IMR-90 (cell line): ENCODE data around the gene CYP4F3. TPM values are rescaled to one million over a fixed set of nuclear protein-coding genes. Genes with fewer than 3 reads are reported as not detected.

ENCODE experiments used
- ATAC-seq: fragments of 200-7000 bp; cut with Tn5 transposase; 2 replicates; pipeline ENCODE4 v1.9.1; 2020; ENCODE audit warnings: low read depth, mild to moderate bottlenecking, moderate library complexity
- BruUV-seq: library from RNA; stranded (reverse); fragments of 400-500 nt; replicated peaks from 2 replicates; lab custom pipeline; 2021; lab: Mats Ljungman, UMichigan
- CTCF ChIA-PET: fragments of 300-600 bp; formaldehyde crosslinking; extraction: SDS; loops from one replicate; lab custom pipeline; 2021; ENCODE audit warnings: antibody characterized with exemption; lab: Yijun Ruan, JAX
- POLR2A ChIA-PET: fragments of 300-600 bp; sonication (Branson Sonifier 250); formaldehyde crosslinking; loops from one replicate; lab custom pipeline; 2022; ENCODE audit warnings: antibody characterized with exemption; ENCODE audit not compliant: unreplicated experiment; lab: Charles Lee
- DNase-seq: peaks from one replicate; pipeline ENCODE4 v3.0.0; 2013
- H2AFZ ChIP-seq: replicated peaks from 2 replicates; pipeline ENCODE3; 2013; ENCODE audit warnings: low read length, mild to moderate bottlenecking; ENCODE audit not compliant: poor library complexity
- H2AK5ac ChIP-seq: 2 replicates; pipeline ENCODE4 v1.6.1; 2013; ENCODE audit warnings: low read depth, low read length, inconsistent platforms
- H2AK9ac ChIP-seq: replicated peaks from 2 replicates; pipeline ENCODE3; 2013; ENCODE audit warnings: mild to moderate bottlenecking, low read depth, low read length, moderate library complexity; ENCODE audit not compliant: poor library complexity
- H2BK120ac ChIP-seq: 2 replicates; pipeline ENCODE4 v1.6.1; 2013; ENCODE audit warnings: low read depth, low read length, inconsistent platforms
- H2BK15ac ChIP-seq: 3 replicates; pipeline ENCODE4 v1.6.1; 2013; ENCODE audit warnings: low read depth, low read length, inconsistent platforms
- H2BK20ac ChIP-seq: 2 replicates; pipeline ENCODE4 v1.6.1; 2013; ENCODE audit warnings: low read depth, mild to moderate bottlenecking, inconsistent platforms, low read length, moderate library complexity
- H2BK5ac ChIP-seq: 2 replicates; pipeline ENCODE4 v1.6.1; 2013; ENCODE audit warnings: mild to moderate bottlenecking, low read depth, low read length, inconsistent platforms; ENCODE audit not compliant: poor library complexity, severe bottlenecking
- H3K14ac ChIP-seq: replicated peaks from 2 replicates; pipeline ENCODE4 v1.6.1; 2013; ENCODE audit warnings: low read depth, low read length, inconsistent platforms
- H3K18ac ChIP-seq: 2 replicates; pipeline ENCODE4 v1.6.1; 2013; ENCODE audit warnings: low read depth, low read length, control low read depth
- H3K23ac ChIP-seq: 2 replicates; pipeline ENCODE4 v1.6.1; 2013; ENCODE audit warnings: low read depth, low read length, inconsistent platforms
- H3K27ac ChIP-seq: 2 replicates; pipeline ENCODE4 v1.5.1; 2013; ENCODE audit warnings: mild to moderate bottlenecking, control low read depth, low read length; ENCODE audit not compliant: insufficient read depth
- H3K27me3 ChIP-seq: 2 replicates; pipeline ENCODE4 v1.6.1; 2013; ENCODE audit warnings: low read length; ENCODE audit not compliant: control insufficient read depth, insufficient read depth
- H3K36me3 ChIP-seq: 2 replicates; pipeline ENCODE4 v1.6.1; 2013; ENCODE audit warnings: low read length, mixed read lengths; ENCODE audit not compliant: control insufficient read depth, insufficient read depth
- H3K4ac ChIP-seq: 2 replicates; pipeline ENCODE4 v1.6.1; 2013; ENCODE audit warnings: low read depth, low read length, inconsistent platforms
- H3K4me1 ChIP-seq: 2 replicates; pipeline ENCODE4 v1.6.1; 2013; ENCODE audit warnings: low read length, mixed read lengths; ENCODE audit not compliant: control insufficient read depth, insufficient read depth
- H3K4me2 ChIP-seq: 2 replicates; pipeline ENCODE4 v1.6.1; 2013; ENCODE audit warnings: low read depth, mild to moderate bottlenecking, control low read depth, low read length, moderate library complexity
- H3K4me3 ChIP-seq: 2 replicates; pipeline ENCODE4 v1.5.1; 2013; ENCODE audit warnings: low read depth, mild to moderate bottlenecking, control low read depth, low read length, moderate library complexity; ENCODE audit not compliant: insufficient read depth
- H3K56ac ChIP-seq: 2 replicates; pipeline ENCODE4 v1.6.1; 2013; ENCODE audit warnings: low read length, inconsistent platforms; ENCODE audit not compliant: insufficient read depth; ENCODE audit errors: extremely low read depth
- H3K79me1 ChIP-seq, 2 experiments: 2 replicates each; pipeline ENCODE4 v1.6.1; 2013; ENCODE audit warnings: low read length in 2 of 2, inconsistent platforms in 1 of 2, low read depth in 1 of 2
- H3K9ac ChIP-seq: 2 replicates; pipeline ENCODE4 v1.6.1; 2013; ENCODE audit warnings: low read depth, low read length, control low read depth
- H3K9me1 ChIP-seq: 2 replicates; pipeline ENCODE4 v1.6.1; 2013; ENCODE audit warnings: low read length, inconsistent platforms; ENCODE audit not compliant: insufficient read depth
- H3K9me3 ChIP-seq: 2 replicates; pipeline ENCODE4 v1.6.1; 2013; ENCODE audit warnings: low read length; ENCODE audit not compliant: control insufficient read depth, insufficient read depth
- H4K20me1 ChIP-seq: 2 replicates; pipeline ENCODE4 v1.6.1; 2013; ENCODE audit warnings: low read length, inconsistent platforms; ENCODE audit not compliant: insufficient read depth
- H4K5ac ChIP-seq: 2 replicates; pipeline ENCODE4 v1.6.1; 2013; ENCODE audit warnings: mild to moderate bottlenecking, low read depth, low read length, control low read depth
- H4K8ac ChIP-seq, 2 experiments: 2 replicates each; pipeline ENCODE4 v1.6.1; 2013; ENCODE audit warnings: low read depth in 2 of 2, low read length in 2 of 2, control low read depth in 1 of 2, inconsistent platforms in 1 of 2
- H4K91ac ChIP-seq: 2 replicates; pipeline ENCODE4 v1.6.1; 2013; ENCODE audit warnings: low read depth, low read length, inconsistent platforms; ENCODE audit not compliant: insufficient read depth
- BHLHE40 ChIP-seq: fragments of 150-350 bp; IDR thresholded peaks from 2 replicates; pipeline ENCODE4 v1.6.1; 2016; ENCODE audit warnings: mild to moderate bottlenecking, low read depth, low read length
- CEBPB ChIP-seq: IDR thresholded peaks from 2 replicates; pipeline ENCODE4 v1.6.1; 2012; ENCODE audit warnings: low read depth, low read length, improper control_type of control experiment
- CHD1 ChIP-seq: IDR thresholded peaks from 2 replicates; pipeline ENCODE4 v1.6.1; 2012; ENCODE audit warnings: low read depth, low read length, improper control_type of control experiment
- CTCF ChIP-seq: conservative IDR thresholded peaks from 2 replicates; pipeline ENCODE4 v1.5.1; 2012; ENCODE audit warnings: mild to moderate bottlenecking, low read depth, low read length, improper control_type of control experiment
- ELK1 ChIP-seq: fragments of 150-350 bp; IDR thresholded peaks from 2 replicates; pipeline ENCODE4 v1.6.1; 2016; ENCODE audit warnings: low read depth, mild to moderate bottlenecking, low read length, moderate library complexity, borderline replicate concordance
- FOS ChIP-seq: fragments of 150-350 bp; IDR thresholded peaks from 2 replicates; pipeline ENCODE4 v1.6.1; 2016; ENCODE audit warnings: low read depth, low read length
- MXI1 ChIP-seq: IDR thresholded peaks from 2 replicates; pipeline ENCODE4 v1.6.1; 2012; ENCODE audit warnings: low read depth, mild to moderate bottlenecking, low read length, moderate library complexity, borderline replicate concordance
- POLR2A ChIP-seq: IDR thresholded peaks from 2 replicates; pipeline ENCODE4 v1.6.1; 2012; ENCODE audit warnings: mild to moderate bottlenecking, low read depth, low read length
- RCOR1 ChIP-seq: IDR thresholded peaks from 2 replicates; pipeline ENCODE4 v1.6.1; 2012; ENCODE audit warnings: mild to moderate bottlenecking, low read length, improper control_type of control experiment; ENCODE audit not compliant: insufficient replicate concordance
- USF2 ChIP-seq: fragments of 150-350 bp; IDR thresholded peaks from 2 replicates; pipeline ENCODE4 v1.6.1; 2017; ENCODE audit warnings: mild to moderate bottlenecking, antibody characterized with exemption, low read length, low read depth
- WGBS, 2 experiments: methylation state at CpG; one replicate each; pipeline versions ENCODE4 v1.1.5 to v1.1.7; 2013; ENCODE audit warnings: missing lambda C conversion rate in 2 of 2; ENCODE audit not compliant: insufficient read length in 1 of 2; ENCODE audit errors: extremely low coverage in 2 of 2; 5-methylcytosine and 5-hydroxymethylcytosine counted together
- dilution Hi-C: fragments of 300-500 bp; cut with HindIII; formaldehyde crosslinking; loops from one replicate; pipeline ENCODE4 v1.14.3; 2018; ENCODE audit warnings: low sequenced_read_pairs; ENCODE audit not compliant: unreplicated experiment
- in situ Hi-C: fragments of 300-500 bp; cut with MboI; formaldehyde crosslinking; loops from 3 replicates; pipeline ENCODE4 v1.14.3; 2019; ENCODE audit warnings: low sequenced_read_pairs, inconsistent platforms, mixed read lengths
- intact Hi-C: fragments of 100-400 bp; cut with micrococcal nuclease; formaldehyde crosslinking; loops from 2 replicates; pipeline ENCODE4 v1.10.0; 2022
- polyA plus RNA-seq, 3 experiments: library from polyadenylated mRNA; depleted of rRNA; stranded (reverse); fragments of >200 nt; gene quantifications; 2 replicates each; pipeline ENCODE4 v1.2.3, GENCODE V29; 2012; ENCODE audit warnings: low replicate concordance in 1 of 3
- total RNA-seq: library from RNA; depleted of rRNA; stranded (reverse); fragments of >200 nt; gene quantifications from 2 replicates; pipeline ENCODE4 v1.2.3, GENCODE V29; 2012

CYP4F3 gene
- total and polyA plus RNA-seq, 2 of the 4 experiments (the other 2 are of a cell fraction): not detected

GRCh38 chr19:15666883-15667282, 26.2 kb downstream of the CYP4F3 start:
- Histone ChIP-seq H3K9me3 (peaks cover 17% of the 10 kb centered on the region), H3K23ac (no peak overlapping the region), H3K9me1 (no peaks in the 10 kb centered on the region), H4K8ac (no peak overlapping the region), H4K5ac (no peak overlapping the region), H4K20me1 (no peaks in the 10 kb centered on the region), H2BK20ac (no peak overlapping the region), H2AK5ac (no peak overlapping the region), H3K4me3 (no peak overlapping the region), H4K91ac (no peak overlapping the region), H2BK5ac (no peak overlapping the region), H3K56ac (no peak overlapping the region), H3K27ac (no peak overlapping the region), H2BK120ac (no peak overlapping the region), H3K36me3 (no peaks in the 10 kb centered on the region), H3K4me2 (no peak overlapping the region), H2BK15ac (no peak overlapping the region), H2AFZ (no peak overlapping the region), H3K27me3 (no peaks in the 10 kb centered on the region), H3K18ac (no peak overlapping the region), H2AK9ac (no peak overlapping the region), H3K4me1 (no peaks in the 10 kb centered on the region), H3K14ac (no peak overlapping the region), H3K4ac (no peak overlapping the region), H3K79me1 (no peaks in the 10 kb centered on the region), H3K9ac (no peak overlapping the region)
- dilution Hi-C loops (no loop called here), intact Hi-C loops (no loop called here), in situ Hi-C loops (no loop called here)
- WGBS, 2 experiments: no CpG with 5 or more reads among the region's 4 CpGs
- DNase-seq (no peak), ATAC-seq (no peak)
- ChIA-PET POLR2A (no interaction called here), CTCF (no interaction called here)
- TF ChIP-seq CEBPB (no peak), MXI1 (no peak), ELK1 (no peak), POLR2A (no peak), USF2 (no peak), BHLHE40 (no peak), FOS (no peak), CTCF (no peak), CHD1 (no peak), RCOR1 (no peak)
- no TSS peak for BruUV-seq
